Left forelimb (tissue), 1 donor: ENCODE data around the gene CCDC97.

Source experiments
- DNase-seq: peaks from one replicate; pipeline ENCODE4 v3.0.0-alpha.2; 2018; ENCODE audit warnings: low spot score

CCDC97 gene

DNA sequence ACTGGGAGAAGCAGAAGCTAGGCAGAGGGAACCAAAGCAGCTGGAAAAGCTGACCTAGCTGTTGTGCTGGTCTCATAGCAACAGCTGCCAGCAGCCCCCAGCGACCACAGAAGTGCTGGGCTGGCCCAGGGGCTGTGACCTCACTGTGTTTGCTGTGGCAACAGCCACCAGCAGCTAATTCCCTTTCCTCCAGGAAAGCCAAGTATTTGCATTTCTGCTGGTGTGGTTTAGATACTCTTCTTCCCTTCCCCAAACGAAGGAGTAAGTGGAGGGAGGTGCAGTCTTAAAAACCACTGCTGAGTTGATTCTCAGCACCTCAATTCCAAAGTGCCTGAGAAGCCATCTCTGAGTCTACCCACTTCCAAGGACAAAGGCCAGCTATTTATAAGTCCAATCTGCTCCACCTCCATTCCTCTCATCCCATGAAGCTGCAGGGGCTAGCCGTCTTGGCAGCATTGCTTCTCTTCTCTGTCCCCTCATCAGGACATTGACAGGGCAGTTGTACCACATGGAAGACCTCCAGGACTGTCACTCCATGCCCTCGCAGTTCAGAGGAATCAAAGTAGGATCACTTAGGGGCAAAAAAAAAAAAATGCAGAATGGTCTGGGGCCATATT is 11.5 kb upstream of the CCDC97 start:
- peak; percentile 88 for DNase-seq

DNA sequence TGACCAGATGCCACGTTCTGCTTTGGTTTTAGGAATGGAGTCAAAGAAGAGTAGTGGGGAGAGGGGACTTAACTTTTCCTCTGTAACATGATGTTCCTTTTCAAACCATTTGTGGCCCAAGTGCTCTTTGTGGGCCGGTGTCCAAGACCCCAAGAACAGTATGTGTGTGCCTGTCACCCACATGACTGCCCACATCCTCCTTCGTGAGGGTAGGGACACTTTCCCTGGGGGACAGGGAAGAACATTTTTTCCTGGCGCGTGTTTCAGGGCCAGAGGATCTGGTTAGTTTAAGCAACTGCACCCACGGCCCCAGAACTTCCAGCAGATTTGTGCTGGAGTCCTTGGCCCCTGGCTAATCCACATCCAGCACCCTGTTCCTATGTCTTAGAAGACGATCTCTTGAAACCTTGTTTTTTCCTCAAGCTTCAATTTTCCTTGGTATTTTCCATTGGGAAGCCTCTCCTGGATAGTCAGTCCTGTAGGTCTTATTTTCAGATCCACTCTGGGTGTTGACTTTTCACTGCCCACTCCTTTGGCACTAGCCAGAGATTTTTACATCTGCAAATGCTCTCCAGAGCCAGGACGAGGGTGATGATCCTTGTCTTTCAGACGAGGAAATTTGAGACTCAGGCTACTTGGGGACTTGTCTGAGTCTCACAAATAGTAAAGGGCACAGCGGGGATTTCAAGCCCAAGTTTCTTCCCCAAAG is 10.8 kb upstream of the CCDC97 start:
- DNase-seq = no peak

DNA sequence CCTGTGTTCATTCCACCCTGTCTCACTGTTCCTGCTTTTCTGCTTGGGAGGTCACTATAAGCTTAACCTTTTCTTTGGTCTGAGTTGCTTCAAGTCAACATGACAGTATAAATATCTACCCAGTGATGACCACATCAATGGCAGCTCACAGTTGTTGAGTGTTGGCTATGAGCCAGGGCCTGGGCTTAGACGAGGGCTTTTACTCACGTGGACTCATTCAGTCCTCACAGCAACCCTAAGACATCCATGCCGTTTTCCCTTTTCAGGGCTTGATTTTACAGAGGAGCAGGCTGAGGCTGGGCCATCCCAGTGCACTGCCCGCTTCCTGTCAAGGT is 10.2 kb upstream of the CCDC97 start:
- DNase-seq = no peak

DNA sequence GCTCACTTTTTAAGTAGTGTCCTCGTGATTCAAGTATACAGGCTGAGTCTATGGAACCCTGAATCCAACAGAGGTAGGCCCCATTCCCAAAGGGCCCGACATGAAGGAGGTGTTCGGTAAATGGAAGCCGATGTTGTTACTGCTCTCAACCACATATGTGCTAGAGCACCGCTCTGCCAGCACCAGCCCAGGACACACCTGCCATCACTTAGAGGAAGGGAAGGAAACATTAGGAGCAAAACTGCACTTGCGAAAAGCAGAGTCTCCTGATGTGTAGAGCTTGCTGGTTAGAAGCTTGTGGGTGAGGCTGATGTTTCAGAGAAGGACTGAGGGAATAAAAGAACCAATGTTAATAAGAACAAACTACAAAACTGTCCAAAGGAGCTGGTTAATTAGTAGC is 9.4 kb upstream of the CCDC97 start:
- no peak for DNase-seq

DNA sequence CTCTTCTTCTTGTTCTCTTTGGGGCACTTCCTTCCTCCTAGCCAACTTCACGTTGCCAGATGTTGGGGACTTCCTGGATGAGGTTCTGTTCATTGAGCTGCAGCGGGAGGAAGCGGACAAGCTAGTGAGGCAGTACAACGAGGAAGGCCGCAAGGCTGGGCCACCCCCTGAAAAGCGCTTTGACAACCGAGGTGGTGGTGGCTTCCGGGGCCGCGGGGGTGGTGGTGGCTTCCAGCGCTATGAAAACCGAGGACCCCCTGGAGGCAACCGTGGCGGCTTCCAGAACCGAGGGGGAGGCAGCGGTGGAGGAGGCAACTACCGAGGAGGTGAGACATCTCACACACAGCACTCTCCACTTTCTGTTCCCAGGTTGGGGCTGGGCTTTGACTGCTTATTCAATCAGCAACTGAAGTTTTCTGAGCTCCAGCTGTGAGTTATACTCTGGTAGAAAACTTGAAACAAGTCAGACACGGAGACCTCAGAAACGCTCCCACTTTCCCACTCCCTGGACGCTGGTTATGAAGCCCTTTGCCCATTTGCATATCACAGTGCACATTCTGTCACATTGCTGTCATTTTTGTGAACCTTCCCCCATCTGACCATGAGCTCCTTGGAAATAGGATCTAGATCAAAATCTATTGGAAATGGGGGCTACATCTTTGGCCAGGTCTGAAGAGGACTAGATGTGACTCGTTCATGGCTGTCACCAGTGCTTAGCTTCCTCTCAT is 7.2 kb upstream of the CCDC97 start:
- no peak for DNase-seq

DNA sequence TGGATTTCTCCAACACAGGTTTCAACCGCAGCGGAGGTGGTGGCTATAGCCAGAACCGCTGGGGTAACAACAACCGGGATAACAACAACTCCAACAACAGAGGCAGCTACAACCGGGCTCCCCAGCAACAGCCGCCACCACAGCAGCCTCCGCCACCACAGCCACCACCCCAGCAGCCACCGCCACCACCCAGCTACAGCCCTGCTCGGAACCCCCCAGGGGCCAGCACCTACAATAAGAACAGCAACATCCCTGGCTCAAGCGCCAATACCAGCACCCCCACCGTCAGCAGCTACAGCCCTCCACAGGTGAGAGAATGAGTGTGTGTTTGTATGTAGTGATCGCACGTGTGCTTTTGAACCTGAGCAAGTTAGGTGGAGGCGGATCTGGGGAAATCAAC is 6.0 kb upstream of the CCDC97 start:
- no peak for DNase-seq

DNA sequence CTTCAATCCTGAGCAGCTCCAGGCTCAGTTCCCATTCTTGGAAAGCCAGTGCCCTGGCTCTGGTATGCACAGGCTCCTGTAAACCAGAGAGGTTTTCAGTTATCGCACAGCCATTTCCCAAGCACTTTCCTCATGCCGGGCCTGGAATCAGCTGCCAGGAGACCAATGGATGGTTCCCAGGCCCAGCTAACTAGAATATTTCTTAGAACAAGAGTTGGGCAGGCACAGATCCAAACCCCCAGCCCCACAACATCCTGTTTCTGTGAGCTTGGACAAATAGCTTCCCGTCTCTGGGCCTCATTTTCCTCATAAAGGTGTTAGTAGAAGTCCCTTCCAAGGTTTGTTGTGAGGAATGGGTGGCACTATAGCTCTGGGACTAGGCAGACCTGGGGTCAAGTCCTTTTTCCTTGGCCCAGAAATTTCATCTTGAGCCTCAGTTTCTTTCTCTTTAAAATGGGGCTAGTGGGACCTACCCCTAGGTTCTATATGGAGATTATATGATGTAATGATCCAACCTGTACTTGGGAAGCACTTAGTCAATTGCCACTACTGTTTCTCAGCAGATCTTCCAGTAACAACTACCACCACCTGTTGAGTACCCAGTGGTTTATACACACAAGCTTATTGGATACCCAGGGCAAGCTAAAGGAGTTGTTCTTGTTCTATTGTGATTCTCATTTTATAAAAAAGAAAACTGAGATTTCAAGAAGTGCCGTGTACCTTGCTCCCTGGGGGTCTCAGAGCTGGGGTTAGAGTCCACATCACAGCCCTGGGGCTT is 5.1 kb upstream of the CCDC97 start:
- no peak for DNase-seq

DNA sequence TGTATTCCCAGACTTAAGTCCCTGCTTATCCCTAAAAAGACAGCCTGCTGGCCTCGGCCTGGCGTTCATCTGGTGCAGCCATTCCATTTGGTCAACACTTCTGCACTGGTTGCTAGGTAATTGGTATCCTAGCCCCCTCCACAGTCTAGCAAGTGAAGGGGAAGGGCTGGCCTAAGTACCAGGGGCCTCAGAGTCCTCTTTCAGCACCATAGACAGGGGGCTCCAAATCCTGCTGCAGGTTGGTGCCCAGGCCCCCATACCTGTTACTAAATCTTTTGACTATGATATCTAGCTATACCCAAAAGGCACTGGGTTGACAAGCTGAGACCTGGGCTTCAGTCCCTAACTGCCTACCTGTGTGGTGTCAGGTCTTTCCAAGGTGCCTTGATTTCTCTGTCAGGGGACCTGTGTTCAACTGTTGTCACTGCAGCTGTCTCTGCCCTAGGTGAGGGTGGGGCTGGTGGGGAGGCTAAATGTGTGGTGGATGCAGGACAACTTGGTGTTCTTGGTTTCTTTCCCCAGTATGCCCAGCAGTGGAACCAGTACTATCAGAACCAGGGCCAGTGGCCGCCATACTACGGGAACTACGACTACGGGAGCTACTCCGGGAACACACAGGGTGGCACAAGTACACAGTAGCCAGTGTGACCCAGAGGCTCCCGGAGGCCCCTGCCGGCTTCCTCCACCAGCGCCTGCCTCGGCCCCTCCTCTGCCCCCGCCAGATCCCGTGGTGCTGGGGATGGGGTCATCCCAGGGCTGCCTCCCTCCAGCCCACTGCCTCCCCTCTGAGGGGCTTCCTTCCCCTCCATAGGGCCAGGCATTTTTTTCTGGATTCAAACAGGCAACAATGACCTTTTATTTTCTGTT is 3.8 kb upstream of the CCDC97 start:
- no peak for DNase-seq

DNA sequence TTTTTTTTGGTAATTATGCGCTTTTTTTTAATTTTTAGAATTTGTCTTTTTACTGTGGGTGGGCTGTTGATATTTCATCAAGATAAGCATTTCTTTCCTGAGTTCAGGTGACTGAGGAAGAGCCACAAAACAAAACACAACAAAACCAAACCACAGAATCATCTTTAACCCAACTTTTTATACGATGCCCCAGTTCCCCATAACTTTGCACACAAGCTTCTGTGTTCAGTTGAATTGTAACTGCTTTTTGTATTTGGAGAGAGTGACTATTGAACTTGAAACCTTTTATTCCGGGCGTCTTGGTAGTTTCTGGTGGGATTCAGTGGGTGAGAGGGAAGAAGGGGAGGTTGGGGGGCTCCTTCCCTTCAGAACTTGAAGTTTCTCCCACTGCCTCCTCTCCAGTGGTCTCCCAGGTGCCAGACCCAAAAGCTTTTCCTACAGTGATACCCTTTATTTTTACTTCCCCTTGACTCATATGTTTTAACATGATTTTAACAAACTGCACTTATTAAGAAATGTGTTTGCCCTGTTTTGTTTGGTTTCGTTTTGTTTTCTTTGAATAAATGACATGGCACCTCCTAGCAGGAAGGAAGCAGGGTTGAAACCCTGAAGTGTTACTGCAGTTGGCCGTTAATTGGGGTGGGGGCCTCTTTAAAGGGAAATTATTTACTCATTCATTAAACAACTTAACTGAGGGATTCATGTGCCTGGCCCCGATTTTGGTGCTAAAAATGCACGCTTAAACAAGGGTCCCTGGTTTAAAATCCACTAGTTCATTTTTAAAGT is 2.7 kb upstream of the CCDC97 start:
- no peak for DNase-seq

DNA sequence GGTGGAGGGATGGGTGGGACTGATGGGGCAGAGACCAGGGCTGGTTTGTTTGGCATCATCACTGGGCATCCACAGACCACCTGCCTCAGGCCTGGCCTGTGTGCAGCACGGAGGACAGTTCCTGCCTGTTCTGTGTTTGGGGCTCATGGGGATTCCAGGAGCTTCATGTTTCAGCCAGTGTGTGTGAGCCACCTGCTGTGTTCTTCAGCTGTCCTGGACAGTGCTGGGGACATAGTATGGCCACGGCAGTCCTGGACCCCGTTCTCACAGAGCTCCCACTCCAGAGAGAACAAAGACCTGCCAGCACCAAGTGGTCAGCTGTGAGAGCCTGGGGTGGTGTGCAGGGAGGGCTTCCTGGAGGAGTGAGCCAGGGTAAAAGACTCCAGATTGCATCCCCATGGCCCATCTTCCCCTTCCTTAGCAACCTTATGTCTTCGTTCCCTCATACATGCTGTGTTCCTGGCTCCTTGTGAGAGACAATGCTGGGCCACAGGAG is 2.0 kb upstream of the CCDC97 start:
- DNase-seq = no peak

DNA sequence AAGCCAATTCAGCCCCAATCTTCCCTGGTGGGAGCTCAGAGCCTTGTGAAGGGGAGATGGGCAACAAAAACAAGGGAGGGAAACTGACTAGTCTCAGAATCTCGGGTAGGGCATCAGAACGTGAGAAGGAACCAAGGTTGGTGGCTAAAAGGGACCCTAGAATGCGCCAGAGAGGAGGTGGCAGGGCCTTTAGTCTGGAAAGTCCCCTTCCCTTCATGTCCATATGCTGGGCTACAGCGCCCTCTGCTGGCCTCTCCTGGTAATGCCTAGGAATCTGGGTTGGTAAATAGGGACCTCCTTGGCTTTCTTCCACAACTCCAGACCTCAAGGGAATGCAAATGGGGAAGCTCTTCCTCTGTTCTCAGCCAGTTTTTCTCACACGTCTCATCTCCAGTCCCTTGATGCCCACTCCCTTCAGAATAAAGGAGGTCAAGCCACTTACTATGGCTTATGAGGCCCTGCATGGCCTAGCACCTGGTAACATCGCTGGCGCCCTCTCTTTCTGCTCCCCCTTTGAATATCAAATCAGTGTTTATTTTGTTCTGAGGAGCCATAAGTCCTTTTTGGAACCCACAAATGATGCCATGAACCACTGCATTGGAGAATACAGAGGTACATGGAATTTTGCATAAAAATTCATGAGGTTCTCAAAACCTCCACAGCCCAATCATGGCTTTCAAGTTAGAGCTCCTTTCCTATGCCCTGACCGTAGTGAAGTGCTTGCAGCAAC is 1.4 kb upstream of the CCDC97 start:
- DNase-seq = peak; percentile 91

DNA sequence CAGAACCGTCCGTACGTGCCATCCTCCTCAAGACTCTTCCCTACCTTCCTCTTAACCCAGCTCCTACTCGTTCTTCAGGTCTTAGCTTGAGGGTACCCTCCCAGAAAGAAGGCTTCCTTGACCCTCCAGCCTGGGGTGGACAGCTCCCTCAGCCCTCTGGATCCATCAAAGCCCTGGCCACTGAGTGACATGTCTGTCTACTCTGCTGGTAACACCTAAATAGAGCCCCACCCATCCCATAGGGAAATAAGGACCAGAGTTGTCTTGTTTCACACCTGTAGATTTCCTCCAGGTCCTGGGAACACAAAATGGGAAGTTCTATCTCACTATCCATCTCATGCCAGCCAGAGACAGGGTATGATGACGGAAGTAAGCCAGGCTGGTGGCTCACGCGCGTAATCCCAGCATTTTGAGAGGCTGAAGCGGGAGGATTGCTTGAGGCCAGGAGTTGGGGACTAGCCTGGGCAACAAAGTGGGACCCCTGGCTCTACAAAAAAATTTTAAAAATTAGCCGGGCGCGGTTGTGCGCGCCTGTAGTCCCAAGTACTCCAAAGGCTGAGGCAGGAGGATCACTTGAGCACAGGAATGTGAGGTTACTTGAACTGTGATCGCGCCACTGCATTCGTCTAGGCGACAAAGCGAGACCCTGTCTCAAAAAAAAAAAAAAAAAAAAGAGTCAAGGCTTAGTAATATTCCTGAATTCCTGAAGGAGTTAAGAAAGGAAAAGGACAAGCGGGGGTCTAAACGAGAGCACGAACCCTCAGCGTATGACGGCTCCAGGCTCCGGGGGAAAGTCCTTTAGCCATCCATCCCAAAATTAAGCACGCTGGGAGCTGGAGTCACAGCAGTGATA is 566 bp upstream of the CCDC97 start:
- no peak for DNase-seq

DNA sequence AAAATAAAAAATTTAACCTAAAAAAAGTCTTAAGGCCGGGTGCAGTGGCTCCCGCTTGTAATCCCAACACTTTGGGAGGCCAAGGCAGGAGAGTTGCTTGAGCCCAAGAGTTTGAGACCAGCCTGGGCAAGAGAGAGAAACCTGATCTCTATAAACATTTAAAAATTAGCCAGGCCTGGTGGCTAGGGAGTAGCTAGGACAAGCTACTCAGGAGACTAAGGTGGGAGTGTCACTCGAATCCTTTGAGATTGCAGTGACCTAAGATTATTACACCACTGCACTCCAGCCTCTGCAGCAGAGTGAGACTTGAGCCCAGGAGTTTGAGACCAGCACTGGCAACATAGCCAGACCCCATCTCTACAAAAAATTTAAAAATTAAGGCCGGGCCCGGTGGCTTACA is 1.1 kb downstream of the CCDC97 start:
- DNase-seq = no peak

DNA sequence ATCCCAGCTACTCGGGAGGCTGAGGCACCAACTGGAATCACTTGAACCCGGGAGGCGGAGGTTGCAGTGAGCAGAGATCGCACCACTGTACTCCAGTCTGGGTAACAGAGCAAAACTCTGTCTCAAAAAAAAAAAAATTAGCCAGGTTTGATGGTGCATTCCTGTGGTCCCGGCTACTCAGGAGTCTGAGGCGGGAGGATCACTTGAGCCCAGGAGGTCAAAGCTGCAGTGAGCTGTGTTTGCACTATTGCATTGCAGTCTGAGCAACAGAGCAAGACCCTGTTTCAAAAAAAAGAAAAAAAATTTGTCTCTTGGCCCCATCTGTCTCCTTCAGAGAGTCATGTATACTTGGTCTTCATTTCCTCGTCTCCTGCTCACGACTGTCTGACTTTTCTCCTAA is 1.6 kb downstream of the CCDC97 start:
- DNase-seq = no peak

DNA sequence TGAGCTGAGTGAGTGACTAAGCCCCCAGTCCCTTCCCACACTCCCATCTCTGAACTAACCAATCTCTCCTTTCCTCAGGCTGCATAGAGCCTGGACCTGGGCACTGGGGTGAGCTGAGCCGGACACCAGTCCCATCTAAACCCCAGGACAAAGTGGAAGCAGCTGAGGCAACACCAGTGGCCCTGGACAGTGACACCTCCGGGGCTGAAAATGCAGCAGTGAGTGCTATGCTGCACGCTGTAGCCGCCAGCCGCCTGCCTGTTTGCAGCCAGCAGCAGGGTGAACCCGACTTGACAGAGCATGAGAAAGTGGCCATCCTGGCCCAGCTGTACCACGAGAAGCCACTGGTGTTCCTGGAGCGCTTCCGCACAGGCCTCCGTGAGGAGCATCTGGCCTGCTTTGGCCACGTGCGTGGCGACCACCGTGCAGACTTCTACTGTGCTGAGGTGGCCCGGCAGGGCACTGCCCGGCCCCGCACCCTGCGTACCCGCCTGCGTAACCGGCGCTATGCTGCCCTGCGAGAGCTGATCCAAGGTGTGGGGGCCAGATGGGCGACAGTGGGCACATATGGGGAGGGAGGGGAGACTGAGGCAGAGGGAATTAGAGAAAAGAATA is 6.4 kb downstream of the CCDC97 start:
- no peak for DNase-seq

DNA sequence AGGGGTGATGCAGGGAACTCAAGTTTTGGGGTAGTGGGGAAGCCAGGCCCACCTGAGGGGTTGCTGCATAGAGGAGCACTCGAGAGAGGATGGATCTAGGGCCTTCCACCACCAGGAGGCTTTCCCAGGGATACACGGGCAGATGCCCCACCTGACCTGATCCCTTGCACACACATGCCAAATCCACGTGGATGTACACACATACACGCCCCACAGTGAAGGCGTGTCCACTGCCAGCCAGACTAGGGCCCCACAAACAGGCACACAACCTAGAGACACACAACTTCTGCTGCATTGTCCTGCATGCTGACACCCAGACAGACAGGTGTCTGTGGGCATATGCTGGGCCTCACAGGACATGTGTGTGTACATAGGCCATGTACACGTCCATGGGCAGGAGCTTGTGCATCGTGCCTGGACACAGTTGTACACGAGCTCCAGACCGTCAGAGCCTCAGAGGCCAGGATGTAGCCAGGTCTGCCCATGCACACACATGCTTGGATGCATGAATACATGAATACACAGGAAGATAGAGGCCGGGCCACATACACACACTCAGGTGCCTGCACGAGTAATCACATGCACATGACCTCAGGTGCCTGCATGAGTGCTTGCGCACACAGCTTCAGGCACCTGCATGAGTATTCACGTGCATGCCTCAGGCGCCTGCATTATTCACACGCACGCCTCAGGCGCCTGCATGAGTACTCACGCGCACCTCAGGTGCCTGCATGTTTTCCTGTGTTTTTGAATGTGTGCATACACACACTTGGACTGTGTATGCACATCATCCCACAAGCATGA is 8.9 kb downstream of the CCDC97 start:
- no peak for DNase-seq

DNA sequence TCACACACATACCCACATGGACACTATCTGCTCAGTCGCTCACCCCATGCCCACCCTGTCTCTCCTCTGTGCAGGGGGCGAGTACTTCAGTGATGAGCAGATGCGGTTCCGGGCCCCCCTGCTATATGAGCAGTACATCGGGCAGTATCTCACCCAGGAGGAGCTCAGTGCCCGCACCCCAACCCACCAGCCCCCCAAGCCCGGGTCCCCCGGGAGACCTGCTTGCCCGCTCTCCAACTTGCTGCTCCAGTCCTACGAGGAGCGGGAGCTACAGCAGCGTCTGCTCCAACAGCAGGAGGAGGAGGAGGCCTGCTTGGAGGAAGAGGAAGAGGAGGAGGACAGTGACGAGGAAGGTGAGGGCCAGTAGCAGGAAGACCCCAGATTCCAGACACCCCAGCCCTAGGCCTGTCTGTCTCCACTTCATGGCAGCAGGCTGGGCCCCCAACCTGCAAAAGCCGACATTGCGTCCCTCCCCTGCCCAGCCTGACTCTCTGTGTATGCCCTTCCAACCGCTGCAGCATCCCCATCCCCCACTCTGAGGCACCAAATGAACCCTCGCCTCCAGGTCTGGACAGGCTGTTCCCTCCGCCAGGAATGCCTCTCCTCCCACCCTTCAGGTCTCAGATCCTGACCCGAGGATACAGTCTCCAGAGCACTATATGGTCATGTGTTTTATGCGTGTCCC is 9.7 kb downstream of the CCDC97 start:
- DNase-seq = no peak
